Suprapubic skin (tissue), 4 donors: Measurements from ENCODE around the gene REN. TPM values are rescaled to one million over a fixed set of nuclear protein-coding genes. Genes with fewer than 3 reads are reported as not detected.

Experiments used
- DNase-seq, 2 donors: peaks; one replicate each; pipeline ENCODE4 v3.0.0-alpha.2; 2019; ENCODE audit warnings: low spot score in 2 of 2
- H3K27ac ChIP-seq: fragments of 200-600 bp; sonication (generic); one replicate; pipeline ENCODE4 v1.5.1; 2019
- H3K27me3 ChIP-seq: fragments of 200-600 bp; sonication (generic); one replicate; pipeline ENCODE4 v1.5.1; 2019
- H3K36me3 ChIP-seq: fragments of 200-600 bp; sonication (generic); one replicate; pipeline ENCODE4 v1.5.1; 2019
- H3K4me1 ChIP-seq: fragments of 200-600 bp; sonication (generic); one replicate; pipeline ENCODE4 v1.5.1; 2019
- H3K4me3 ChIP-seq: fragments of 200-600 bp; sonication (generic); one replicate; pipeline ENCODE4 v1.5.1; 2019; ENCODE audit warnings: mild to moderate bottlenecking
- H3K9me3 ChIP-seq: fragments of 200-600 bp; sonication (generic); one replicate; pipeline ENCODE4 v1.5.1; 2019
- CTCF ChIP-seq, 2 donors: fragments of 200-600 bp in 1 of 2; fragments of 450-650 bp in 1 of 2; sonication (generic) in 1 of 2; IDR thresholded peaks; one replicate each; pipeline ENCODE4 v1.5.1; 2016 to 2019; ENCODE audit warnings: antibody characterized with exemption in 2 of 2, mild to moderate bottlenecking in 1 of 2, moderate library complexity in 1 of 2
- EP300 ChIP-seq: sonication (generic); formaldehyde crosslinking; IDR thresholded peaks from one replicate; pipeline ENCODE4 v1.6.1; 2017; ENCODE audit warnings: antibody characterized with exemption
- POLR2A ChIP-seq, 2 donors: fragments of 450-650 bp; IDR thresholded peaks; one replicate each; pipeline ENCODE4 v1.6.1; 2017; ENCODE audit warnings: antibody characterized with exemption in 2 of 2, mild to moderate bottlenecking in 2 of 2, moderate library complexity in 2 of 2
- POLR2AphosphoS5 ChIP-seq, 3 donors: sonication (generic); formaldehyde crosslinking; IDR thresholded peaks; one replicate each; pipeline ENCODE4 v1.6.1; 2017; ENCODE audit warnings: antibody characterized with exemption in 3 of 3
- WGBS: methylation state at CpG from one replicate; pipeline ENCODE4 v1.1.5; 2018; 5-methylcytosine and 5-hydroxymethylcytosine counted together
- total RNA-seq, 4 donors: library from RNA; depleted of rRNA; stranded (reverse); fragments of >200 nt; gene quantifications; one replicate each; pipeline ENCODE4 v1.1.0, GENCODE V29; 2016

Gene REN
- total RNA-seq, 4 donors from 2014 or later = 0.44 TPM; not detected in 3

GRCh38 chr1:204196068-204196795 is 30.1 kb upstream of the REN start, which contains the start of gene KISS1:
KISS1 (minus strand) TSS chr1:204196491; CDS start chr1:204192876, 3,615 bp downstream.
- 46% methylated on average over 13 of the region's 18 CpGs for WGBS
- no peaks in the 10 kb centered on the region for H3K36me3 ChIP-seq
- TF ChIP-seq POLR2A (IDR thresholded peaks at IDR 0.05) (no peak), CTCF (IDR thresholded peaks at IDR 0.05) (no peak), POLR2AphosphoS5 (IDR thresholded peaks at IDR 0.05) (no peak), EP300 (no peak)
- peak in 1 of 2 donors; percentile 62 for DNase-seq
- peaks cover 6% of the 10 kb centered on the region for H3K4me1 ChIP-seq
- no peak within 1 kb of the TSS for H3K27ac ChIP-seq
- H3K27me3 ChIP-seq = peaks cover 3% of the 10 kb centered on the region
- no peaks in the 10 kb centered on the region for H3K9me3 ChIP-seq
- H3K4me3 ChIP-seq = no peak within 1 kb of the TSS

DNA sequence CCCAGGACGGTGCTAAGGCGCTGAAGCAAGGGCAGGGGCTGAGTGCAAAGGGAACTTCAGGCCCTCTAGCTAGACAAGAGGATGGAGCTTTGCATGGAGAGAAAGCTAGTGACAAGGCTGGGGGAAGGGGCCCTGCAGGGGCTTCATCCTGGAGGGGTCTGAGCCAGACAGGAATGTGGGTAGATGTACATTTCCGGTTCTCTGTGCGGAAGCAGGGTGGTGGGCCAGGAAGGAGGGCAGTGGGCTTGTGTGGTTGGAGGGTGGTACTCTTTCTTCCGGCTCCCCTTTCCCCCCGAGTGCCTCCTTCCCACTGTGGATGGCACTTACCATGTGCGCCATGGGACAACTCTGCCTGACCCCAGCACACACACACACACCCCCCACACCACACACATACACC is 28.6 kb upstream of the REN start:
- Histone ChIP-seq H3K36me3 (no peaks in the 10 kb centered on the region), H3K27ac (no peak overlapping the region), H3K27me3 (peaks cover 3% of the 10 kb centered on the region), H3K4me3 (no peak overlapping the region), H3K4me1 (peaks cover 20% of the 10 kb centered on the region), H3K9me3 (no peaks in the 10 kb centered on the region)
- WGBS = 74% methylated on average over 7 of the region's 7 CpGs
- TF ChIP-seq CTCF (IDR thresholded peaks at IDR 0.05) (no peak), EP300 (no peak), POLR2AphosphoS5 (IDR thresholded peaks at IDR 0.05) (no peak), POLR2A (IDR thresholded peaks at IDR 0.05) (no peak)
- no peak for DNase-seq

DNA sequence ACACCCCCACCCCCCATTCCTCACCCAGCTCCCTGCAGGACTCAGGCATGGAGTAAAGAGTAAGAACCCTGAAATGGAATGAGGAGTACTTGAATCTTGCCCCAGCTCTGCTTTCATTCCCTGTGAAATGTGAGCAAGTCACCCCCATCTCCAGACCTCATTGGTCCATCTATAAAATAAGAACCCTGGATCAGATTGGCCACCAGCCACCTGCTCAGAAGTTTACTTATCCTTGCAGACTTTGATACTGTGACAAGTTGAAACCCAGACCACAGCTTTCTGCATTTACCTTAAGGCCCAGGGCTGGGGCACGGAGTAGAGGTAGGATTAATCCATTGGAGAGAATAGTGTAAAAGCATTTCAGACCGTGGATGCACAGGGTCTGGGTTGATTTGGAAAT is 27.9 kb upstream of the REN start:
- 71% methylated on average over 2 of the region's 2 CpGs for WGBS
- H3K9me3 ChIP-seq = no peaks in the 10 kb centered on the region
- TF ChIP-seq POLR2AphosphoS5 (IDR thresholded peaks at IDR 0.05) (no peak), EP300 (no peak), CTCF (IDR thresholded peaks at IDR 0.05) (no peak), POLR2A (IDR thresholded peaks at IDR 0.05) (no peak)
- no peak overlapping the region for H3K4me3 ChIP-seq
- H3K36me3 ChIP-seq = no peaks in the 10 kb centered on the region
- H3K4me1 ChIP-seq = peaks cover 20% of the 10 kb centered on the region
- H3K27me3 ChIP-seq = peaks cover 6% of the 10 kb centered on the region
- no peak for DNase-seq
- no peak overlapping the region for H3K27ac ChIP-seq

GRCh38 chr1:204192589-204193352 is 26.6 kb upstream of the REN start:
- 64% methylated on average over 3 of the region's 3 CpGs for WGBS
- no peak overlapping the region for H3K4me3 ChIP-seq
- no peak for DNase-seq
- no peak overlapping the region for H3K27ac ChIP-seq
- peaks cover 13% of the 10 kb centered on the region for H3K27me3 ChIP-seq
- H3K9me3 ChIP-seq = no peaks in the 10 kb centered on the region
- TF ChIP-seq POLR2A (IDR thresholded peaks at IDR 0.05) (no peak), POLR2AphosphoS5 (IDR thresholded peaks at IDR 0.05) (no peak), CTCF (IDR thresholded peaks at IDR 0.05) (no peak), EP300 (no peak)
- H3K4me1 ChIP-seq = peaks cover 14% of the 10 kb centered on the region
- no peaks in the 10 kb centered on the region for H3K36me3 ChIP-seq

DNA sequence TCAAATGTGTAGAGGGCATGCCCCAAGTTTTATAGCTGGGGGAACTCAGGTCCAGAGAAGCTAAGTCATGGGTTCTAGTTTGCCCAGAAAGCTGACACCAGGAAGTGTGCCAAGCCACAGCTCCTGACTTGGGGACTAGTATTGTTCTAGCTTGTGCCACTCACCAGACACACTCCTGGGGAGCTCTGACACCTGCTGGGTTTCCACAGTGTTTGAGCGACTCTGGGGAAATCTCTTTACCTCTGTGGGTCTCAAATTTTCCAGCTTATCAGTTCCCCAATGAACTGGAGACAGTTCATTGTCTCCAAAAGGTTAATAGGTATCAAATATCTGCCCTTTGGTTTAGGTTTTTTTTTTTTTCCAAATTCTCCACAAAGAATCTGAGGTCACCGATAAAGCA is 25.9 kb upstream of the REN start:
- Histone ChIP-seq H3K9me3 (no peaks in the 10 kb centered on the region), H3K36me3 (no peaks in the 10 kb centered on the region), H3K27ac (no peak overlapping the region), H3K27me3 (peaks cover 19% of the 10 kb centered on the region), H3K4me3 (no peak overlapping the region), H3K4me1 (peaks cover 14% of the 10 kb centered on the region)
- TF ChIP-seq POLR2AphosphoS5 (IDR thresholded peaks at IDR 0.05) (no peak), POLR2A (IDR thresholded peaks at IDR 0.05) (no peak), EP300 (no peak), CTCF (IDR thresholded peaks at IDR 0.05) (no peak)
- WGBS = 85% methylated on average over 2 of the region's 2 CpGs
- no peak for DNase-seq
